Measurements from ENCODE around the gene CARS1.

GRCh38 chr11:2994336-2994730 lies 62.9 kb downstream of the CARS1 start:
- TF ChIP-seq POLR2A (conservative IDR thresholded peaks at IDR 0.05) (no peak), NR2C1 (IDR thresholded peaks at IDR 0.05) (no peak), NR2C1 (tag; IDR thresholded peaks at IDR 0.05) (no peak), CCAR2 (IDR thresholded peaks at IDR 0.05; ENCODE audit: low read depth, low read length) (no peak)
- TF ChIP-seq, protein P1, sequence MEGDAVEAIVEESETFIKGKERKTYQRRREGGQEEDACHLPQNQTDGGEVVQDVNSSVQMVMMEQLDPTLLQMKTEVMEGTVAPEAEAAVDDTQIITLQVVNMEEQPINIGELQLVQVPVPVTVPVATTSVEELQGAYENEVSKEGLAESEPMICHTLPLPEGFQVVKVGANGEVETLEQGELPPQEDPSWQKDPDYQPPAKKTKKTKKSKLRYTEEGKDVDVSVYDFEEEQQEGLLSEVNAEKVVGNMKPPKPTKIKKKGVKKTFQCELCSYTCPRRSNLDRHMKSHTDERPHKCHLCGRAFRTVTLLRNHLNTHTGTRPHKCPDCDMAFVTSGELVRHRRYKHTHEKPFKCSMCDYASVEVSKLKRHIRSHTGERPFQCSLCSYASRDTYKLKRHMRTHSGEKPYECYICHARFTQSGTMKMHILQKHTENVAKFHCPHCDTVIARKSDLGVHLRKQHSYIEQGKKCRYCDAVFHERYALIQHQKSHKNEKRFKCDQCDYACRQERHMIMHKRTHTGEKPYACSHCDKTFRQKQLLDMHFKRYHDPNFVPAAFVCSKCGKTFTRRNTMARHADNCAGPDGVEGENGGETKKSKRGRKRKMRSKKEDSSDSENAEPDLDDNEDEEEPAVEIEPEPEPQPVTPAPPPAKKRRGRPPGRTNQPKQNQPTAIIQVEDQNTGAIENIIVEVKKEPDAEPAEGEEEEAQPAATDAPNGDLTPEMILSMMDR (IDR thresholded peaks at IDR 0.05 in 2 of 3, conservative IDR thresholded peaks at IDR 0.05 in 1 of 3; ENCODE audit: insufficient read depth in 2 of 3, low read depth in 1 of 3, low read length in 3 of 3) = no peak
